Adrenal gland (tissue), 5 donors: ENCODE data around the gene PCDHB15.
"Not testable (repeated sequence)": the region's sequence is repeated elsewhere in the genome, so short reads cannot be mapped to it uniquely, and the experiment has no call there.

Experiments used
- CTCF ChIP-seq, 6 experiments: fragments of 450-650 bp in 4 of 6; fragments of 200-600 bp in 2 of 6; sonication (generic) in 1 of 6; IDR thresholded peaks; 1 replicate in 5 of 6; 2 replicates in 1 of 6; pipeline versions ENCODE4 v1.5.1 to v1.8.0; 2016 to 2021; ENCODE audit warnings: antibody characterized with exemption in 6 of 6, mild to moderate bottlenecking in 2 of 6, moderate library complexity in 1 of 6
- POLR2A ChIP-seq, 2 donors: fragments of 450-650 bp; IDR thresholded peaks; one replicate each; pipeline ENCODE4 v1.6.1; 2017; ENCODE audit warnings: antibody characterized with exemption in 2 of 2, mild to moderate bottlenecking in 2 of 2, moderate library complexity in 1 of 2
- donor health status: DM: no; HTN: no; CAD: no.

- not testable (repeated sequence) for TF ChIP-seq CTCF, POLR2A (IDR thresholded peaks at IDR 0.05)
Observed at GRCh38 chr5:141210849-141211248, 34.3 kb upstream of the PCDHB15 start.
